ENCODE data around the gene KDM5B. TPM values are rescaled to one million over a fixed set of nuclear protein-coding genes. Genes with fewer than 3 reads are reported as not detected.

KDM5B gene
- total and polyA plus RNA-seq, 9 of the 15 experiments (the other 6 are each of a cell fraction or from before 2014, with no cell fraction given): 15.4 to 90.6 (median 57.1) TPM

DNA sequence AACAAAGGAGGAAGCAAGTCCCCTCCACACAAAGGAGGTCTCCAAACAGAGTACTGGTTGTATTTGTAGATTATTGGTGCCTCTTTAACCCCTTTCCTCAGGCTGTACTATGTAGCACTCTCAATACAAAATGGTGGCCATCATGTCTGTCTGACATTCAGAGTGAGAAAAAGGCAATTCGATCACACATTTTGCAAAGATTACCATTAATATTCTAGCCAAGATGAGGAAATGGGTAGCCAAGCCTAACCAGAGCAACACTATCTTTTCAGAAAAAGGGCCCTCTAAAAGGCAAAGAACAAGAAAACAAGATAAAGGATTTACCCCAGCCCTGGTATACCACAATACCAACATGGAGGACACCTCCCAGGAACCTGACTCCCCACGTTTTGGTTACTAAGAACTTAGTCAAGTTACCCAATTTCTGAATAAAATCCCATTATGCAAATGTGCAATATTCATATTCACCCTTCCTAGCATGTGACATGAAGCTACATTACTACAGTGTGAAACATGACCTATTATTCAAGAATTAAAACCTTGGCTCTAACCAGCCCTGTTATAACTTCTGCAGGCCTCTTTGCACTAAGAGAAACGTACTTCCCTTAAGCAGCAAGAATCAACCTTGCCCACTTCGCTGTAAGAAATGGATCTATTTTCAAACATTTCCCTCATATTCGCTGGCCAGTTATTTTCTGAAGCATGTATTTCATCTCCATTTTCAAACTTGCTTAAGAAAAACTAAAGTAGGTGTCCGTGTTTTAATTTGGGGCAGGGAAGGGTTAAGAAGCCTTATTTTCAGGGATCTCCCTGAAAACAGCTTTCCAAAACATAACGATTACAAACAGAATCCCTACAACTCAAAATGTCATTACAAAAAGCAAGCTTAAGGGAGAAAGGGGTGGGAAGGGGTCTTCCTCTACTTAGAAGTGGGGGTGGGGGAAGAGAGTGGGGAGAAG lies 2.1 kb downstream of the KDM5B start (continued):
- TF ChIP-seq CUX1 (CRISPR knock-in tag; IDR thresholded peaks at IDR 0.05) (peak; percentile 98), SIRT6 (IDR thresholded peaks at IDR 0.05; ENCODE audit: low read depth, low read length) (no peak), TBL1XR1 (IDR thresholded peaks at IDR 0.05; ENCODE audit: low read length in 2 of 2) (no peak), ZNF77 (CRISPR knock-in tag; IDR thresholded peaks at IDR 0.05) (no peak), ZNF224 (CRISPR knock-in tag; IDR thresholded peaks at IDR 0.05) (no peak), SRSF9 (IDR thresholded peaks at IDR 0.05; ENCODE audit: borderline replicate concordance, low read depth, low read length) (no peak), RBM39 (optimal IDR thresholded peaks at IDR 0.05; ENCODE audit: low read depth, low read length) (no peak), MTA2 (IDR thresholded peaks at IDR 0.05; ENCODE audit: low read depth) (no peak), FOXA1 (IDR thresholded peaks at IDR 0.05; ENCODE audit: borderline replicate concordance) (no peak), PTBP1 (IDR thresholded peaks at IDR 0.05; ENCODE audit: low read depth, low read length) (no peak), NFE2 (IDR thresholded peaks at IDR 0.05; ENCODE audit: low read depth) (no peak), ZNF76 (CRISPR knock-in tag; IDR thresholded peaks at IDR 0.05; ENCODE audit: borderline replicate concordance) (peak; percentile 92), HDGF (IDR thresholded peaks at IDR 0.05) (no peak), ARID1B (IDR thresholded peaks at IDR 0.05) (no peak), STAT5B (CRISPR knock-in tag; IDR thresholded peaks at IDR 0.05) (no peak), MIER1 (IDR thresholded peaks at IDR 0.05; ENCODE audit: low read depth) (no peak)
- TF ChIP-seq, protein P1, sequence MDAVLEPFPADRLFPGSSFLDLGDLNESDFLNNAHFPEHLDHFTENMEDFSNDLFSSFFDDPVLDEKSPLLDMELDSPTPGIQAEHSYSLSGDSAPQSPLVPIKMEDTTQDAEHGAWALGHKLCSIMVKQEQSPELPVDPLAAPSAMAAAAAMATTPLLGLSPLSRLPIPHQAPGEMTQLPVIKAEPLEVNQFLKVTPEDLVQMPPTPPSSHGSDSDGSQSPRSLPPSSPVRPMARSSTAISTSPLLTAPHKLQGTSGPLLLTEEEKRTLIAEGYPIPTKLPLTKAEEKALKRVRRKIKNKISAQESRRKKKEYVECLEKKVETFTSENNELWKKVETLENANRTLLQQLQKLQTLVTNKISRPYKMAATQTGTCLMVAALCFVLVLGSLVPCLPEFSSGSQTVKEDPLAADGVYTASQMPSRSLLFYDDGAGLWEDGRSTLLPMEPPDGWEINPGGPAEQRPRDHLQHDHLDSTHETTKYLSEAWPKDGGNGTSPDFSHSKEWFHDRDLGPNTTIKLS (IDR thresholded peaks at IDR 0.05; ENCODE audit: borderline replicate concordance, low read depth): no peak

Data from K562 (cell line).